22Rv1 (cell line): ENCODE measurements around the gene GMFB.
"Not testable (repeated sequence)": the region's sequence is repeated elsewhere in the genome, so short reads cannot be mapped to it uniquely, and the experiment has no call there.

Experiments
- CTCF ChIP-seq: fragments of 450-650 bp; IDR thresholded peaks from 2 replicates; pipeline ENCODE4 v1.5.1; 2017; ENCODE audit warnings: mild to moderate bottlenecking
- ZFX ChIP-seq: fragments of 450-650 bp; IDR thresholded peaks from 2 replicates; pipeline ENCODE4 v1.6.1; 2017; ENCODE audit warnings: antibody characterized with exemption, borderline replicate concordance

- not testable (repeated sequence) for TF ChIP-seq CTCF, ZFX
Measured at GRCh38 chr14:54458536-54458935, 30.2 kb downstream of the GMFB start.
